Activated CD4-positive, alpha-beta T cell treated with anti-CD3 and anti-CD28 coated beads, Interleukin-2, amount 50 U/mL, for 4 hours (primary cell): ENCODE data around the gene TMC5.

ENCODE experiments used
- DNase-seq, 2 experiments: peaks; one replicate each; pipeline ENCODE4 v3.0.0-alpha.2; 2020

The TMC5 gene

DNA sequence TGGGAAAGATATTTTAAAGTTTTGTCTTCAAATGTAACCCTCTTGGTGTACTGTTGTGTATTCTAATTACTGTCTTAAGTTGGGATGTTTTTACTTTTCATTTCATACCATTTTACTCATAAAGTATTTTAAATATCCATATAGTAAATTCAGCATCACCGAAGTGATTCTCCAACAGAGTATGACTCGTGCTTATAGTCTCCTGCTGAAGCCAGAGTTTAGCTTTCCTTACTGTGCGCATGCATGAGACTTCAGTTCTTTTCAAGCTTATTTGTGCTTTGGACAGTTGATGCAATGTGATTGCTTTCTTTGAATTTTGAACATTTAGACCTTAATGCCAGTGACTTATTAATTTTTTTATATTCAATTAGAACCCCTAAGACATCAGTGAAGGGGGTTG, 130.5 kb downstream of the TMC5 start:
- no peak for DNase-seq
